ENCODE measurements around the gene PRR36. TPM values are rescaled to one million over a fixed set of nuclear protein-coding genes. Genes with fewer than 3 reads are reported as not detected.

Gene PRR36
- total and polyA plus RNA-seq, 4 donors, result 0.09 to 0.13 TPM; not detected in 2

DNA sequence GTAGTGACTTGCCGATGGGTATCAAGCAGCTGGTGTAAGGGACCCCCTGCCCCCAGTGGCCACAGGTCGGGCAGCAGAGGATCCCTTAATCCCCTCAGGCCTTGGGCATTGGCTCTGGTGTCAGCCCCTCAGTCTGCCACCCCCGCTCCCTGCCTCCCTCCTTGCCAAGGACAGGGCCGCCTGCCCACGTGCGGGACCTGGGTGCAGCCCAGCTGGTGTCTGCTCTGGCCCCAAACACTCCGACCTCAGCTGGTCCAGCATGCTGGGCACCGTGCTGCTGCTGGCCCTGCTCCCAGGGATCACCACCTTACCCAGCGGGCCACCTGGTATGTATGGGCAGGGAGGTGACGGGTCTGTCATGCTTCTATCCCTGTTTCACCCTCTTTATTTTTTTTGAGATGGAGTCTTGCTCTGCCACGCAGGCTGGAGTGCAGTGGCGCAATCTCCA, 40.4 kb upstream of the PRR36 start, which contains the start of gene TGFBR3L:
TSS of gene TGFBR3L (plus strand) at position 233 of the 448 bp plus-strand sequence.
- WGBS, 2 donors, result 37 to 46% methylated on average over 11 to 12 of the region's 12 CpGs

DNA sequence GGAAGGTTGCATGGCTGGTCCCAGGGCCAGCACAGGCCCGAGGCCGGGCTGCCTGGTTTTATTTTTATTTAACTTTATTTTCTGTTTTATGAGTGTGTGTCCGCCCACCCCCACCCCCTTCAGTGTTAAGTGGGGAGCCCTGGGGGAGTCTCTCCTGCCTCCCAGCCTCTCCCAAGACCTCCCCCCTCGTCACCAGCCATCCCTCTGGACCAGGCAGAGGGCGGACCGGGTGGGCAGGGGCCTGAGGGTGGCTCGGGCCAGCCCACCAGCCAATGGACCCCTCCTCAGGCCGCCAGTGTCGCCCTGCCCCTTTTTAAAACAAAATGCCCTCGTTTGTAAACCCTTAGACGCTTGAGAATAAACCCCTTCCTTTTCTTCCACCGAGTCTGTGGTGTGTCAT, 39.9 kb upstream of the PRR36 start:
- no peaks in the 10 kb centered on the region for H3K9me3 ChIP-seq (ENCODE audit: control insufficient read depth, low read length)
- H3K4me3 ChIP-seq (ENCODE audit: low read length in 2 of 2), result no peak overlapping the region
- H3K4me1 ChIP-seq (ENCODE audit: control insufficient read depth in 1 of 2, insufficient read depth in 2 of 2, low read length in 2 of 2), result no peaks in the 10 kb centered on the region
- WGBS, 2 donors, result 57 to 58% methylated on average over 12 of the region's 12 CpGs
- DNase-seq (no peak), ATAC-seq (ENCODE audit: low FRiP score) (no peak)
- no peak overlapping the region for H3K27ac ChIP-seq (ENCODE audit: low read depth in 1 of 2, low read length in 2 of 2)
- peaks cover 0 to 12% of the 10 kb centered on the region in 2 donors for H3K36me3 ChIP-seq (ENCODE audit: control insufficient read depth in 1 of 2, insufficient read depth in 2 of 2, low read length in 1 of 2)
- intact Hi-C loops (cut with DNase I), result no loop called here
- H3K27me3 ChIP-seq (ENCODE audit: control insufficient read depth in 1 of 2, insufficient read depth in 2 of 2, low read length in 1 of 2), result no peaks in the 10 kb centered on the region

More for the DNA sequence above, 40.4 kb upstream of the PRR36 start, which contains the start of gene TGFBR3L:
- DNase-seq (peak in 1 of 2 donors; percentile 48), ATAC-seq (ENCODE audit: low FRiP score) (no peak)
- H3K27me3 ChIP-seq (ENCODE audit: control insufficient read depth in 1 of 2, insufficient read depth in 2 of 2, low read length in 1 of 2), result no peaks in the 10 kb centered on the region
- no peak within 1 kb of the TSS for H3K27ac ChIP-seq (ENCODE audit: low read depth in 1 of 2, low read length in 2 of 2)
- H3K9me3 ChIP-seq (ENCODE audit: control insufficient read depth, low read length), result no peaks in the 10 kb centered on the region
- no peak within 1 kb of the TSS for H3K4me3 ChIP-seq (ENCODE audit: low read length in 2 of 2)
- no peaks in the 10 kb centered on the region for H3K4me1 ChIP-seq (ENCODE audit: control insufficient read depth in 1 of 2, insufficient read depth in 2 of 2, low read length in 2 of 2)
- H3K36me3 ChIP-seq (ENCODE audit: control insufficient read depth in 1 of 2, insufficient read depth in 2 of 2, low read length in 1 of 2), result peaks cover 0 to 12% of the 10 kb centered on the region in 2 donors
- intact Hi-C loops (cut with DNase I), result no loop called here

GRCh38 chr19:7913652-7914051, 39.5 kb upstream of the PRR36 start:
- intact Hi-C loops (cut with DNase I), result no loop called here
- H3K27me3 ChIP-seq (ENCODE audit: control insufficient read depth in 1 of 2, insufficient read depth in 2 of 2, low read length in 1 of 2), result no peaks in the 10 kb centered on the region
- H3K9me3 ChIP-seq (ENCODE audit: control insufficient read depth, low read length), result no peaks in the 10 kb centered on the region
- H3K4me3 ChIP-seq (ENCODE audit: low read length in 2 of 2), result no peak overlapping the region
- H3K4me1 ChIP-seq (ENCODE audit: control insufficient read depth in 1 of 2, insufficient read depth in 2 of 2, low read length in 2 of 2), result no peaks in the 10 kb centered on the region
- peaks cover 0 to 12% of the 10 kb centered on the region in 2 donors for H3K36me3 ChIP-seq (ENCODE audit: control insufficient read depth in 1 of 2, insufficient read depth in 2 of 2, low read length in 1 of 2)
- 90 to 94% methylated on average over 10 of the region's 10 CpGs for WGBS, 2 donors
- ATAC-seq (ENCODE audit: low FRiP score) (no peak), DNase-seq (no peak)
- no peak overlapping the region for H3K27ac ChIP-seq (ENCODE audit: low read depth in 1 of 2, low read length in 2 of 2)

GRCh38 chr19:7912697-7913564, 38.7 kb upstream of the PRR36 start:
- intact Hi-C loops (cut with DNase I), result no loop called here

DNA sequence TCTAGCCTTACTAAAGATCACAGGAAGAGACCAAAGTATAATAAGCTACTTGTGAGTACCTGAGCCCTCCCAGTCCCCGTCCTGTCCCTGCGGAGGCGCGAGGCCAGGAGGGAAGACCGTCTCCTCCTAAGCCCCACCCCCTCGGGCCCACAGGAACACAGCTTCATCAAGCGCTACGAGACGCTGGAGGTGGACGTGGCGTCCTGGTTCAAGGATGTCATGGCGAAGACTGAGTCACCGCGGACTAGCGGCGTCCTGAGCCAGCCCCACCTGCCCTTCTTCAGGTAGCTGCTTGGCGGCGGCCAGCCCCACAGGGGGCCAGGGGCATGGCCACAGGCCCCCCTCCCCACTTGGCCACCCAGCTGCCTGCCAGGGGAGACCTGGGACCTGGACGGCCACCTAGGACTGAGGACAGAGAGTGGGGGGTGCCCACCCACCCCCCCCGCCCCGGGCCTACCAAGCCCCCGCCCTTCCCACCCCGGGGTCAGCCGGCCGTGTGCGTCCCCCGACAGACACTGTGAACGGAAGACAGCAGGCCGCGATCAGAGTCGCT, 38.0 kb upstream of the PRR36 start:
- Histone ChIP-seq H3K27me3 (ENCODE audit: control insufficient read depth in 1 of 2, insufficient read depth in 2 of 2, low read length in 1 of 2) (no peaks in the 10 kb centered on the region), H3K27ac (ENCODE audit: low read depth in 1 of 2, low read length in 2 of 2) (no peak overlapping the region), H3K4me3 (ENCODE audit: low read length in 2 of 2) (no peak overlapping the region), H3K36me3 (ENCODE audit: control insufficient read depth in 1 of 2, insufficient read depth in 2 of 2, low read length in 1 of 2) (peaks cover 0 to 12% of the 10 kb centered on the region in 2 donors), H3K9me3 (ENCODE audit: control insufficient read depth, low read length) (no peaks in the 10 kb centered on the region), H3K4me1 (ENCODE audit: control insufficient read depth in 1 of 2, insufficient read depth in 2 of 2, low read length in 2 of 2) (no peaks in the 10 kb centered on the region)
- 89 to 91% methylated on average over 27 to 31 of the region's 31 CpGs for WGBS, 2 donors
- ATAC-seq (ENCODE audit: low FRiP score) (no peak), DNase-seq (peak in 1 of 2 donors; percentile 44)
- intact Hi-C loops (cut with DNase I), result no loop called here

More at GRCh38 chr19:7912697-7913564, 38.7 kb upstream of the PRR36 start:
- WGBS, 2 donors, result 90 to 91% methylated on average over 33 to 39 of the region's 39 CpGs
- Histone ChIP-seq H3K9me3 (ENCODE audit: control insufficient read depth, low read length) (no peaks in the 10 kb centered on the region), H3K4me1 (ENCODE audit: control insufficient read depth in 1 of 2, insufficient read depth in 2 of 2, low read length in 2 of 2) (no peaks in the 10 kb centered on the region), H3K27me3 (ENCODE audit: control insufficient read depth in 1 of 2, insufficient read depth in 2 of 2, low read length in 1 of 2) (no peaks in the 10 kb centered on the region), H3K36me3 (ENCODE audit: control insufficient read depth in 1 of 2, insufficient read depth in 2 of 2, low read length in 1 of 2) (peaks cover 0 to 12% of the 10 kb centered on the region in 2 donors), H3K4me3 (ENCODE audit: low read length in 2 of 2) (no peak overlapping the region), H3K27ac (ENCODE audit: low read depth in 1 of 2, low read length in 2 of 2) (no peak overlapping the region)
- ATAC-seq (ENCODE audit: low FRiP score) (no peak), DNase-seq (peak in 1 of 2 donors; percentile 46)

DNA sequence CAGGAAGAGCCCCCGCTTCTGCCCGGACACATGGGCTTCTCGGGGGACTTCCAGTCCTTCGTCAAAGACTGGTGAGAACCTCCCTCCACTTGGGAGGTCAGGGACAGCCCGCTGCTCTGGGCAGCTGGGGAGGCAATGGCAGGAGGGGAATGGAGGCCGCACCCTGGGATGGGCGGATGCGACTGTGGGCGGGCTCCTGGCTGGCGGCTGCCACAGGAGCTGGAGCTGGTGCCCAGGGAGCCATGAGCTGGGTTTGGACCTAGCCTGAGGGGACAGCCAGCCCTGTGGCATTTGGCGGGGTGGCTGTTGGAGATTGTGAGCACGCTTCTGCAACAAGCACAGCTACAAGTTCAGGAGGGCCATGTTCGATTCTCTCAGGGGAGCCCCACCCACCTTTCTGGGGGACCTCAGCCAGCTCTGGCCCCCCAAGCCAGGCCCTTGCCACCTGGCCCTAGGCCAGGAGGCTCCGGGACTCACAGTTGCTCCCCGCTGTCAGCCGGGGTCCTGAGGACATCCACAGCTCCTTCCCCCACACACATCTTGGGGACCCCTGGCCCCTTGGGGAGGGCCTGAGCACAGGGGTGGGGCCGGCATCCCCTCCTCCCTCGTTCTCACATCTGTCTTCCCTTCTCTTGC, 37.4 kb upstream of the PRR36 start:
- intact Hi-C loops (cut with DNase I), result no loop called here
- ATAC-seq (ENCODE audit: low FRiP score) (no peak), DNase-seq (peak in 1 of 2 donors; percentile 47)
- 88 to 93% methylated on average over 18 of the region's 18 CpGs for WGBS, 2 donors
- no peak overlapping the region for H3K4me3 ChIP-seq (ENCODE audit: low read length in 2 of 2)
- no peaks in the 10 kb centered on the region for H3K9me3 ChIP-seq (ENCODE audit: control insufficient read depth, low read length)
- H3K27me3 ChIP-seq (ENCODE audit: control insufficient read depth in 1 of 2, insufficient read depth in 2 of 2, low read length in 1 of 2), result no peaks in the 10 kb centered on the region
- H3K36me3 ChIP-seq (ENCODE audit: control insufficient read depth in 1 of 2, insufficient read depth in 2 of 2, low read length in 1 of 2), result peaks cover 0 to 12% of the 10 kb centered on the region in 2 donors
- H3K27ac ChIP-seq (ENCODE audit: low read depth in 1 of 2, low read length in 2 of 2), result no peak overlapping the region
- H3K4me1 ChIP-seq (ENCODE audit: control insufficient read depth in 1 of 2, insufficient read depth in 2 of 2, low read length in 2 of 2), result no peaks in the 10 kb centered on the region

DNA sequence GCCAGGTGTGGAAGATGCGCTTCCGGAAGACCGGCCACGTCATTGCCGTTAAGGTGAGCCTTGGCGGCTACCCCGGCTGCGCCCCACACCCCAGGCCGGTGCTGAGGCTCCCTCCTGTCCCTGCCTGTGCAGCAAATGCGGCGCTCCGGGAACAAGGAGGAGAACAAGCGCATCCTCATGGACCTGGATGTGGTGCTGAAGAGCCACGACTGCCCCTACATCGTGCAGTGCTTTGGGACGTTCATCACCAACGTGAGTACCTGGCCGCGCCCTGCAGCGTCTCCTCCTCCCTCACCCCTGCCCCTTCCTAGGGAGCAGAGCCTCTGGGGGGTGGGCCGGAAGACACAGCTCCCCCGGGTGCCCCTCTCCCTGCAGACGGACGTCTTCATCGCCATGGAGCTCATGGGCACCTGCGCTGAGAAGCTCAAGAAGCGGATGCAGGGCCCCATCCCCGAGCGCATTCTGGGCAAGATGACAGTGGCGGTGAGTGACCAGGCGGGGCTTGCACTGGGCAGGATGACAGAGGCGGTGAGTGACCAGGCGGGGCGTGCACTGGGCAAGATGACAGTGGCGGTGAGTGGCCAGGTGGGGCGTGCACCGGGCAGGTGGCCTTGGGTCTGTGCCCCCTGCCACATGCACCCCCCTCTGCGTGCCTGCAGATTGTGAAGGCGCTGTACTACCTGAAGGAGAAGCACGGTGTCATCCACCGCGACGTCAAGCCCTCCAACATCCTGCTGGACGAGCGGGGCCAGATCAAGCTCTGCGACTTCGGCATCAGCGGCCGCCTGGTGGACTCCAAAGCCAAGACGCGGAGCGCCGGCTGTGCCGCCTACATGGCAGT, 36.4 kb upstream of the PRR36 start:
- H3K36me3 ChIP-seq (ENCODE audit: control insufficient read depth in 1 of 2, insufficient read depth in 2 of 2, low read length in 1 of 2), result peaks cover 0 to 12% of the 10 kb centered on the region in 2 donors
- H3K4me1 ChIP-seq (ENCODE audit: control insufficient read depth in 1 of 2, insufficient read depth in 2 of 2, low read length in 2 of 2), result no peaks in the 10 kb centered on the region
- no peaks in the 10 kb centered on the region for H3K27me3 ChIP-seq (ENCODE audit: control insufficient read depth in 1 of 2, insufficient read depth in 2 of 2, low read length in 1 of 2)
- intact Hi-C loops (cut with DNase I), result no loop called here
- ATAC-seq (ENCODE audit: low FRiP score), result no peak
- H3K9me3 ChIP-seq (ENCODE audit: control insufficient read depth, low read length), result no peaks in the 10 kb centered on the region
- peak; percentile 44 to 77 for DNase-seq
- H3K4me3 ChIP-seq (ENCODE audit: low read length in 2 of 2), result no peak overlapping the region
- no peak overlapping the region for H3K27ac ChIP-seq (ENCODE audit: low read depth in 1 of 2, low read length in 2 of 2)
- 91 to 92% methylated on average over 50 to 54 of the region's 54 CpGs for WGBS, 2 donors

DNA sequence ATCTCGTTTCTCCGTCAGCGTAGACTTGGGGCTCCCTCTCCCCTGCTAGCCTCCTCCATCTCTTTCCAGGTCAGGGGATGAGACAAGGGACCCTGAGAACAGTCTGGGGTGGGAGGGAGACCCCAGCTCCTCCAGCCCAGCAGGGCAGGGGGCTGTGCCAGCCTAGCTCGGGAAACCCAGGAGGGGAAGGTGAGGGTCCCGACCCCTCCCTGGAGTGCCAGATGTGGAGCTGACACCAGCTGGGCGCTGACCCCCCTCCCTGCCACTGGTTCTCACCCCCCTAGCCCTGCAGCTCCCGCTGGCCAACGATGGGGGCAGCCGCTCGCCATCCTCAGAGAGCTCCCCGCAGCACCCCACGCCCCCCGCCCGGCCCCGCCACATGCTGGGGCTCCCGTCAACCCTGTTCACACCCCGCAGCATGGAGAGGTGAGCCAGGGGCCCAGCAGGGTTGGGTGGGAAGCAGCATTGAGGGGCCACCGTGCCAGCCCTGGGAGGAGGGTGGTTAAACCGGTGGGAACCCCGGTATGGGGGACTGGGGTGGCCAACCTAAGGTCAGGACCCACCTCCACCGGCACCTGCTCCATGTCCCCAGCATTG, 35.4 kb upstream of the PRR36 start:
- Histone ChIP-seq H3K9me3 (ENCODE audit: control insufficient read depth, low read length) (no peaks in the 10 kb centered on the region), H3K36me3 (ENCODE audit: control insufficient read depth in 1 of 2, insufficient read depth in 2 of 2, low read length in 1 of 2) (peaks cover 0 to 12% of the 10 kb centered on the region in 2 donors), H3K27ac (ENCODE audit: low read depth in 1 of 2, low read length in 2 of 2) (no peak overlapping the region), H3K4me1 (ENCODE audit: control insufficient read depth in 1 of 2, insufficient read depth in 2 of 2, low read length in 2 of 2) (no peaks in the 10 kb centered on the region), H3K27me3 (ENCODE audit: control insufficient read depth in 1 of 2, insufficient read depth in 2 of 2, low read length in 1 of 2) (no peaks in the 10 kb centered on the region), H3K4me3 (ENCODE audit: low read length in 2 of 2) (no peak overlapping the region)
- 91 to 94% methylated on average over 19 to 21 of the region's 21 CpGs for WGBS, 2 donors
- ATAC-seq (ENCODE audit: low FRiP score) (no peak), DNase-seq (peak in 1 of 2 donors; percentile 41)
- intact Hi-C loops (cut with DNase I), result no loop called here
